Pulmonary artery endothelial cell (primary cell): ENCODE results near the gene FADS2. TPM values are rescaled to one million over a fixed set of nuclear protein-coding genes. Genes with fewer than 3 reads are reported as not detected.

Experiments
- DNase-seq: peaks from one replicate; pipeline ENCODE4 v3.0.0-alpha.2; 2011; ENCODE audit warnings: low read depth, low spot score
- total RNA-seq: library from RNA; depleted of rRNA; stranded (reverse); fragments of >200 nt; gene quantifications from 2 replicates; pipeline ENCODE4 v1.2.3, GENCODE V29; 2014

FADS2 gene
- total RNA-seq, 1 donor from 2014 or later, result 160 TPM

DNA sequence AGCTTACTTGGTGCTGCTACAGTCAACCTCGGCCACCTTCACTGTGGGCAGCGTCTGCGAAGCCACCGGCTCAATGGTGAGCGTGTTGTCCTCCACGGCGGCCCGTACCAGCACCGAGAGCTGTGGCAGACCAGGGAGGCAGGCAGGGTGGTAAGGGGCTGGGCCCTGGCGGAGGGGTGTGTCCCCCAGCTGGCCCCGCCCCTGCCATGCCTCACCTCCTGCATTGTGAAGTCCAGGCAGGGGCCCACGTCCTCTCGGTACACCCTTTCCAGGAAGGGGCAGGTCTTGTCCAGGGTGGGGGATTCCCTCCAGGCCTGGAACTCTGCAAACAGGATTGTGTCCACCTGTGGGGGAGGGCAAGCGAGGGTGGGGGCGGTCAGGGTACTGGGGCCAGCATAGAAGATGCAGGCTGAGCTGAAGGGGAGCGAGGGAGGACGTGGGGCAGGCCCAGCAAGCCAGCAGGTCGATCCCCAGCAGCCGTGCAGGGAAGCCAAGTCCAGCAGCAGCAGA is 76.5 kb downstream of the FADS2 start:
- DNase-seq, result no peak

- DNase-seq, result no peak
Observed at GRCh38 chr11:61905067-61905696, 77.1 kb downstream of the FADS2 start.

- no peak for DNase-seq
Observed at GRCh38 chr11:61905801-61906521, 77.9 kb downstream of the FADS2 start.

DNA sequence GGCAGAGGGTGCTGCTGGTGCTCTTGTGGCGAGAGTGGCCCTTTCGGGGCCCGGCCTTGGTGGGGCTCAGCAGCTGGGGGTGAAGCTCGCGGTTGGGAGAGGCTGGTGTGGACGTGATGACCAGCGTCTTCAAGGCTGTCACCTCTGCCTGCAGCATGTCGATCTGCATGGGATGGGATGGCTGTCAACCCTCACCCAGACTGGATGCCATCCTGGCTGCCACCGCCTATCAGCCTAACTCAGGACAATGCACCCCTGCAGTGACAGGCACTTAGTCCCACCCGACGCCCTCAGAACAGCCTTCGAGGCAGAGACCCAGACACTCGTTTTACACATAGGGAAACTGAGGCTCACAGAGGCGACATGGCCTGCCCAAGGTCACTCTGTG is 78.4 kb downstream of the FADS2 start:
- DNase-seq, result no peak

DNA sequence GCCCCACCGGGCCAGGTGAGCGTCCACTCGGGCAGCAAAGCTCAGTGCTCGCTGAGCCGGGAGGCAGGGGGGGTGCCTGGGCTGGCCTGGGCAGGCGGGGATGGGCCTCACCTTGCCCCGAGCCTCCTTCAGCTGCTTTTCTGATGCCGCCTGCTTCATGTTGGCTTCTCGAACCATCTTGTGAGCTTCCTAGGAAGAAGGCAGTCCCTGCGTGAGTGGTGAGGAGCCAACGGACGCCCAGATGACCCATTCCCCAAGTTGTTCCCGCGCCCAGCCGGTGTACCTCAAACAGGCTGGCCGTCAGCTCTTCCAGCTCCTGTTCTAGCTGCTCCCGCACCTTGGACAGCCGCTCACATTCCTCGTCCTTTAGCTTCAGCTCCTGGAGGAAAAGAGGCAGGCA is 79.2 kb downstream of the FADS2 start:
- no peak for DNase-seq

DNA sequence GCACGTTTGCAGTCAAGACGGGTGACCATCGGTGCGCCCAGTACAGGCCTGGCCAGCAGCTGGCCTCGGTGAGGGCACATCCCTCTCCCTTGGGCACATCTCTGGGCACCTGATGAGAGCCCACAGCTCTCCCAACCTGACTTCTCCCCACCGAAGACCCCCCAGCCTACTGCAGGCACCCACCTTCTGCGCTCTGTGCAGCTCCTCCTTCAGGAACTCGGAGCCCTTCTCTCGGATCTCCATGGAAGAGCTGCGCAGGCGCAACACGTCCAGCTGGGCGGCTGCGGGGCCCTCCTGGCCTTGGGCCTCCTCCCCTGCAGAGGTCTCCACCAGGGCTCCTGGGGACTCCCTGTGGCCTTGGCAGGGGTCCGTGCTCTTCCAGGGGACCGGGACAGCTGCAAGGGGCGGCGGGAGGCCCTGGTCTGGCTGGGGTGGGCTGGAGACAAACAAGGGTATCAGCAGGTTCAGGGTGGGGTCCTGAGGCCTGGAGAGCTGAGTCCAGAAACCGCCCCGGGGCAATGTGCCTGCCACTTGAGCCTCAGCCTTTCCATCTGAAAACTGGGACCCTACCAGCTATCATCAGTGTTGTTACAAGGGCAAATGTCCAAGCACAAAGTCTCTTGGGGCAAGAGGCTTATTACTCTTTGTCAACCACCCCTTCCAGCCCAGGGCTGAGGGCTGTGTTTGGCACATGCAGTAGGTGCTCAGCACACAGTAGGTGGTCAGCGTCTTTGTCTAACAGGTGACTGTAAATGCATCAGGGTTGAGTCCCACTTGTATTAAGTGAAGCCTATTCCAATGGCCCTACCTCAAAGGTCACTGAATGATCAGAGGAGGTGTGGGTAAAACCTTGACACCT is 80.0 kb downstream of the FADS2 start:
- DNase-seq, result no peak

- no peak for DNase-seq
Observed at GRCh38 chr11:61908730-61909316, 80.7 kb downstream of the FADS2 start.

DNA sequence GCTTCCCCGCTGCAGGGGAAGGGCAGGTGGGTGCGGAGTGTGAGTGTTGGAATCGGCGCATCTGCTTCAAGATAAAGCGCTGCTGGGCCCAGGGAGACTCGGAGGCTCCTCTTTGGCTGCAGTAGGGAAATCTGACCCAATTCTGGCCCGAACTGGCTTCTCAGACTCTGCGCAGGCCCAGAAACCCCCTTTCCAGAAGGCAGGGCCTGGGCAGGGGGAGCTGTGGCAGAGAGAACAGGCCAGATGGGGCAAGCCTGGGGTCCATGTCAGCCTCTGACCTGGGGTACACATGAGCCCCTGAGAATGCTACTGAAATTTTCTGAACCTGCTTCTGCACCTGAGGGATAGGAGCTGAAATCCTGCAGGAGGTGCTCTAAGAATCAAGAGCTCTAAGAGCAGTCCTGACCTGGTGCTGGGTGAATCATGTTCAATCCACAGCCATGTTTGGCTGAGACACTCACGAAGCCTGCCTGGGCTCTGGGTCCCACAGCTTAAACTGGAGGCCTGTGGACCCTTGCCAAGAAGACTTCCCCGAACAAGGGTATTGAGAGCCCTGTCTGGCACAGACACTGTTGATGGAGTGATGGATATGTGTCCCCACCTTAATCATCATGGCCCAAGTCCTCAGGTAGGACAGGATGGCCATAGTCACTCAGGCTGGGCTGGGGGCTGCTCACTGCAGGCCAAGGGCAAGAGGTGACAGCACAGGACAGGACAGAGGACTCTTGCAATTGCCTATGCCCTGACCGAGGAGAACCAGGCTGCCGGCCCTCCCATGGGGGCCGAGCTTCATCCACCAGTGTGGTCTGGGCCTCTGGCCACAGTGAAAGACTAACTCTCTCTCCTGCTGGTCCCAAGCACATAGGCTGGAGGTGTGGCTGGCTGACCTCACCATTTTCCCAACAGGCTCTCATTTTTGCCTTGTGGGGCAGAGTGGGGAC is 82.4 kb downstream of the FADS2 start:
- DNase-seq, result no peak

DNA sequence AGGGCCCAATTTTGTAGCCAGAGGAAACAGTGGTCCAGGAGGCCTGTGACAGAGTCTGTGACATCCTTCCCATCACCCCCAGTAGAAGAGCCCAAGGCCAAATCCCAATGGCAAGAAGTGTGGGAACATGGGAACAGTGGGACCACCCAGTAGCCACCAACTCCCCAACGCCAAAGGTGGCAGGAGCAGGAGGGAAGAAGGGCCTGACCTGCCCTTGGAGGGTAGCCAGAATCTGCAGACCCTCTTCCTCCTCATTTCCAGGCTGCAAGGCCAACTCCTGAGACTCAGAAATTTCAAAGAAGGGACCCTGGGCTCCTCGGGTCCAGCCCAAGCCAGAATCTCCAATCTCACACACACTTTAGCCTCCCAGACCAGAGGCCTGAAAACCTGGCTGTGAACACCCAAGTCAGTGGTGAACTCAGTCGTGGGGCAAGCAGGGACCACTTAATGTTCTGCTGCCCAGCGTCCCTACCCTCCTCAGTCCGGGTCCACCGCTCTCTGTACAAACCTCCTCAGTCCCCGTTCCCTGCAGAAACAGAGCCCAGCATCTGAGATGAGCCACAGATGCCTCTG is 83.1 kb downstream of the FADS2 start:
- DNase-seq, result no peak

DNA sequence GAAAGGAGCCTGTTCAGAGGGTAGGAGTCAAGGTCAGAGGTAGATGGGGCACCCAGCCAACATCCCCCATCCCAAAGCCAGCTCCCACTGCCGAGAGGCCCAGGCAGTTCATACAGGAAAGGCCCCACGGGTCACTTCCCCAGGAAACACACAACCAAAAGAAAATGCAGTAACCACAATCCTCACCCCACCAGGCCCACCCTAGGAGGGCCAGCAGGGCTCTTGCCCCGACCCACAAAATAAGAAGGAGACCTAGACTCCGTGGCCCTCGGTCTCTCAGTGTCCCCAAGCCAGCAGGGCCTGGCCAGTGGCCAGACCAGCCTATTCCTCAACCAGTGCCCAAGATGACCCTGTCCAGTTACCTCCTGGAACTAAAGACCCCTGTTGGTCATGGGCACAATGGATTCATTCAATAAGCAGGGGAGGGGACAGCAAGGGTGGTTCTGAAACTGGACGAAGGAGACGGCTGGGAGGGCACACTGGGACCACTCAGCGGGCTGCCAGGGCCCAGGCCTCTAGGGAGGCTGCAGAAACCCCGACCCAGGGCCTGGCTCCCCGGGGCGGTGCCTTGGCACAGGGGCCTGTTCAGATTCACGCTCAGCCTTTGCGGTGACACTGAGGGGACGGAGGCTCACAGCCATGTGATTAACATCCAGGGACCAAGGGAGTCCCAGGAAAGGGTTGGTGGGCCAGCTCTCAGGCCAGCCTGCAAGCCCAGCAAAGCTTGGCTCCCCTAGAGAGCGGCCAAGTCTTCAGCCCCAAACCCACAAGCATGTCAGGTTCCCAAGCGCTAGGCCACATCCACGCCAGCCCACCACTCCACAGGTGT is 83.8 kb downstream of the FADS2 start:
- no peak for DNase-seq

- no peak for DNase-seq
Observed at GRCh38 chr11:61912530-61912898, 84.4 kb downstream of the FADS2 start.

- no peak for DNase-seq
Observed at GRCh38 chr11:61912991-61913698, 85.0 kb downstream of the FADS2 start.

DNA sequence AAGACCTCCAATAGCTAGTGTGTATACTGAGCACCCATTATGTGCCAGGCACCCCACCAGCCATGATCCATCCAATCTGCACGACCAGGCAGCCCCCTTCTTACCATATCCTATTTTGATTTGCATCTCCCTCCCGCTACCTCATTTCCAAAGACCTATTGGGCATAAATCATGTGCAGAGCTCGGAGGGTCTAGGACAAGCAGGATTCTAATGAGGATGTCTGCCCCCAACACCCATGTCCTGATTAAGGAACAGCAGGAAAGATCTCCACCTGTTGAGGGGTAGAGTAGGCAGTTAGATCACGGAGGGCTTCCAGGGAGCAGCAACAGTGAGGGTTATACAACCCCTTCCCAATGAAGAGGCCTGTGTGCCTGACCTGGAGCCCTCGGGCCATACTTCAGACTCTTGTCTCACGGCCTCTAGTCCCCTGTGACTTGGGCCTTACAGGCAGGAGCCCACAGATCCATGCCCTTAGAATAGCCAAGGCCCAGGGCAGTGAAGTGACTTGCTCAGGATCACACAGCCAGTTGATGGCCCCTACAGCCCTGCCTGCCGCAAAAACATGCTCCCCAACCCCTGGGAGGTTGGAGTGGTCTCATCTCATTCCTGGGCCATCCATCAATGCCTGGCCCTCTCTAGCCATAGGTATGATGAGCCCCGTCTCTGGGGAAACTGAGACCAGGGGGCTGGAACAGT is 85.7 kb downstream of the FADS2 start:
- no peak for DNase-seq

- no peak for DNase-seq
Observed at GRCh38 chr11:61914471-61915171, 86.5 kb downstream of the FADS2 start.

- no peak for DNase-seq
Observed at GRCh38 chr11:61916737-61917333, 88.7 kb downstream of the FADS2 start.
